Measurements from ENCODE around the gene FBXW11. TPM values are rescaled to one million over a fixed set of nuclear protein-coding genes. Genes with fewer than 3 reads are reported as not detected.

The FBXW11 gene
- total and polyA plus RNA-seq, 2 of the 13 experiments (the other 11 are each of a cell fraction or from before 2014, with no cell fraction given) = 31.7 to 53.6 TPM

DNA sequence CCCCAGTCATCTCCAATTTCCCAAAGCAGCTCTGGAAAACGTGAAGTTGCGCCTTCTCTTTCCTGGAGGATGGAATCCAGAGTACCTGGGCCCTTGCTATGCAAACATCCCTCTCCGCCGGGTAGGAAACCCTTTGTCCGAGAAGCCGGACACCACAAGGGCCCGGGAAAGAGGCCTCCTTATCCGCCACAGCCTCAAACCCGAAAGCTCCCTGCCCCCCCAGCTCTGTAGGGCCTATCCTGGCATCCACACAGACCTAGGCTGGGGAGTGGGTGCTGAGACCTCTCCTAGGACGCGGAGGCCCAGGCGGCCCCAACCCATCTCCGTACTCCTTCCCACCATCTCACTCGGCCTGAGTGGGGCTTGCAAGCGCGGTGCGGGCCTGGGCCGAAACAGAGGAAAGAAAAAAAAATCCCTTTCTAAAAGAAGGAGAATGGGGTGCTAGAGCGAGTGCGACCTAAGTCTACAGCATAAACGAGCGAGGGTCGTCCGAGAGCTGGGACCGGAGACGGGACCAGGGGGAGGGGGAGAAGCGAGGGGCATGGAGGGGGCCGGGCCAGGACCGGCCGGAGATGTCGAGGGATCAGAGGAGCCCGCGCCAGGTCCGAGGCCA is 624 bp downstream of the FBXW11 start (continued):
- TF ChIP-seq, protein P1, sequence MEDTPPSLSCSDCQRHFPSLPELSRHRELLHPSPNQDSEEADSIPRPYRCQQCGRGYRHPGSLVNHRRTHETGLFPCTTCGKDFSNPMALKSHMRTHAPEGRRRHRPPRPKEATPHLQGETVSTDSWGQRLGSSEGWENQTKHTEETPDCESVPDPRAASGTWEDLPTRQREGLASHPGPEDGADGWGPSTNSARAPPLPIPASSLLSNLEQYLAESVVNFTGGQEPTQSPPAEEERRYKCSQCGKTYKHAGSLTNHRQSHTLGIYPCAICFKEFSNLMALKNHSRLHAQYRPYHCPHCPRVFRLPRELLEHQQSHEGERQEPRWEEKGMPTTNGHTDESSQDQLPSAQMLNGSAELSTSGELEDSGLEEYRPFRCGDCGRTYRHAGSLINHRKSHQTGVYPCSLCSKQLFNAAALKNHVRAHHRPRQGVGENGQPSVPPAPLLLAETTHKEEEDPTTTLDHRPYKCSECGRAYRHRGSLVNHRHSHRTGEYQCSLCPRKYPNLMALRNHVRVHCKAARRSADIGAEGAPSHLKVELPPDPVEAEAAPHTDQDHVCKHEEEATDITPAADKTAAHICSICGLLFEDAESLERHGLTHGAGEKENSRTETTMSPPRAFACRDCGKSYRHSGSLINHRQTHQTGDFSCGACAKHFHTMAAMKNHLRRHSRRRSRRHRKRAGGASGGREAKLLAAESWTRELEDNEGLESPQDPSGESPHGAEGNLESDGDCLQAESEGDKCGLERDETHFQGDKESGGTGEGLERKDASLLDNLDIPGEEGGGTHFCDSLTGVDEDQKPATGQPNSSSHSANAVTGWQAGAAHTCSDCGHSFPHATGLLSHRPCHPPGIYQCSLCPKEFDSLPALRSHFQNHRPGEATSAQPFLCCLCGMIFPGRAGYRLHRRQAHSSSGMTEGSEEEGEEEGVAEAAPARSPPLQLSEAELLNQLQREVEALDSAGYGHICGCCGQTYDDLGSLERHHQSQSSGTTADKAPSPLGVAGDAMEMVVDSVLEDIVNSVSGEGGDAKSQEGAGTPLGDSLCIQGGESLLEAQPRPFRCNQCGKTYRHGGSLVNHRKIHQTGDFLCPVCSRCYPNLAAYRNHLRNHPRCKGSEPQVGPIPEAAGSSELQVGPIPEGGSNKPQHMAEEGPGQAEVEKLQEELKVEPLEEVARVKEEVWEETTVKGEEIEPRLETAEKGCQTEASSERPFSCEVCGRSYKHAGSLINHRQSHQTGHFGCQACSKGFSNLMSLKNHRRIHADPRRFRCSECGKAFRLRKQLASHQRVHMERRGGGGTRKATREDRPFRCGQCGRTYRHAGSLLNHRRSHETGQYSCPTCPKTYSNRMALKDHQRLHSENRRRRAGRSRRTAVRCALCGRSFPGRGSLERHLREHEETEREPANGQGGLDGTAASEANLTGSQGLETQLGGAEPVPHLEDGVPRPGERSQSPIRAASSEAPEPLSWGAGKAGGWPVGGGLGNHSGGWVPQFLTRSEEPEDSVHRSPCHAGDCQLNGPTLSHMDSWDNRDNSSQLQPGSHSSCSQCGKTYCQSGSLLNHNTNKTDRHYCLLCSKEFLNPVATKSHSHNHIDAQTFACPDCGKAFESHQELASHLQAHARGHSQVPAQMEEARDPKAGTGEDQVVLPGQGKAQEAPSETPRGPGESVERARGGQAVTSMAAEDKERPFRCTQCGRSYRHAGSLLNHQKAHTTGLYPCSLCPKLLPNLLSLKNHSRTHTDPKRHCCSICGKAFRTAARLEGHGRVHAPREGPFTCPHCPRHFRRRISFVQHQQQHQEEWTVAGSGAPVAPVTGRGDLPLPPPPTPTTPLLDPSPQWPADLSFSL (CRISPR knock-in tag; IDR thresholded peaks at IDR 0.05) = no peak
- TF ChIP-seq, protein P2, sequence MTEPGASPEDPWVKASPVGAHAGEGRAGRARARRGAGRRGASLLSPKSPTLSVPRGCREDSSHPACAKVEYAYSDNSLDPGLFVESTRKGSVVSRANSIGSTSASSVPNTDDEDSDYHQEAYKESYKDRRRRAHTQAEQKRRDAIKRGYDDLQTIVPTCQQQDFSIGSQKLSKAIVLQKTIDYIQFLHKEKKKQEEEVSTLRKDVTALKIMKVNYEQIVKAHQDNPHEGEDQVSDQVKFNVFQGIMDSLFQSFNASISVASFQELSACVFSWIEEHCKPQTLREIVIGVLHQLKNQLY (CRISPR knock-in tag; IDR thresholded peaks at IDR 0.05) = no peak
- TF ChIP-seq TCF7L2 (IDR thresholded peaks at IDR 0.05; ENCODE audit: low read depth, low read length) (no peak), ZEB1 (IDR thresholded peaks at IDR 0.05; ENCODE audit: insufficient replicate concordance, low read depth) (no peak), ZNF569 (CRISPR knock-in tag; IDR thresholded peaks at IDR 0.05; ENCODE audit: borderline replicate concordance) (no peak), ZNF75D (CRISPR knock-in tag; IDR thresholded peaks at IDR 0.05; ENCODE audit: borderline replicate concordance) (no peak), GATA4 (IDR thresholded peaks at IDR 0.05; ENCODE audit: borderline replicate concordance, low read depth) (no peak), RFXANK (CRISPR knock-in tag; IDR thresholded peaks at IDR 0.05) (no peak), GTF2F1 (IDR thresholded peaks at IDR 0.05; ENCODE audit: low read length) (no peak), ELF4 (CRISPR knock-in tag; IDR thresholded peaks at IDR 0.05; ENCODE audit: borderline replicate concordance) (no peak), KLF12 (CRISPR knock-in tag; IDR thresholded peaks at IDR 0.05; ENCODE audit: borderline replicate concordance) (no peak), NFKB2 (CRISPR knock-in tag; IDR thresholded peaks at IDR 0.05; ENCODE audit: borderline replicate concordance) (no peak), ZFYVE20 (CRISPR knock-in tag; IDR thresholded peaks at IDR 0.05; ENCODE audit: borderline replicate concordance, low read depth) (no peak)
- TF ChIP-seq, protein P3, sequence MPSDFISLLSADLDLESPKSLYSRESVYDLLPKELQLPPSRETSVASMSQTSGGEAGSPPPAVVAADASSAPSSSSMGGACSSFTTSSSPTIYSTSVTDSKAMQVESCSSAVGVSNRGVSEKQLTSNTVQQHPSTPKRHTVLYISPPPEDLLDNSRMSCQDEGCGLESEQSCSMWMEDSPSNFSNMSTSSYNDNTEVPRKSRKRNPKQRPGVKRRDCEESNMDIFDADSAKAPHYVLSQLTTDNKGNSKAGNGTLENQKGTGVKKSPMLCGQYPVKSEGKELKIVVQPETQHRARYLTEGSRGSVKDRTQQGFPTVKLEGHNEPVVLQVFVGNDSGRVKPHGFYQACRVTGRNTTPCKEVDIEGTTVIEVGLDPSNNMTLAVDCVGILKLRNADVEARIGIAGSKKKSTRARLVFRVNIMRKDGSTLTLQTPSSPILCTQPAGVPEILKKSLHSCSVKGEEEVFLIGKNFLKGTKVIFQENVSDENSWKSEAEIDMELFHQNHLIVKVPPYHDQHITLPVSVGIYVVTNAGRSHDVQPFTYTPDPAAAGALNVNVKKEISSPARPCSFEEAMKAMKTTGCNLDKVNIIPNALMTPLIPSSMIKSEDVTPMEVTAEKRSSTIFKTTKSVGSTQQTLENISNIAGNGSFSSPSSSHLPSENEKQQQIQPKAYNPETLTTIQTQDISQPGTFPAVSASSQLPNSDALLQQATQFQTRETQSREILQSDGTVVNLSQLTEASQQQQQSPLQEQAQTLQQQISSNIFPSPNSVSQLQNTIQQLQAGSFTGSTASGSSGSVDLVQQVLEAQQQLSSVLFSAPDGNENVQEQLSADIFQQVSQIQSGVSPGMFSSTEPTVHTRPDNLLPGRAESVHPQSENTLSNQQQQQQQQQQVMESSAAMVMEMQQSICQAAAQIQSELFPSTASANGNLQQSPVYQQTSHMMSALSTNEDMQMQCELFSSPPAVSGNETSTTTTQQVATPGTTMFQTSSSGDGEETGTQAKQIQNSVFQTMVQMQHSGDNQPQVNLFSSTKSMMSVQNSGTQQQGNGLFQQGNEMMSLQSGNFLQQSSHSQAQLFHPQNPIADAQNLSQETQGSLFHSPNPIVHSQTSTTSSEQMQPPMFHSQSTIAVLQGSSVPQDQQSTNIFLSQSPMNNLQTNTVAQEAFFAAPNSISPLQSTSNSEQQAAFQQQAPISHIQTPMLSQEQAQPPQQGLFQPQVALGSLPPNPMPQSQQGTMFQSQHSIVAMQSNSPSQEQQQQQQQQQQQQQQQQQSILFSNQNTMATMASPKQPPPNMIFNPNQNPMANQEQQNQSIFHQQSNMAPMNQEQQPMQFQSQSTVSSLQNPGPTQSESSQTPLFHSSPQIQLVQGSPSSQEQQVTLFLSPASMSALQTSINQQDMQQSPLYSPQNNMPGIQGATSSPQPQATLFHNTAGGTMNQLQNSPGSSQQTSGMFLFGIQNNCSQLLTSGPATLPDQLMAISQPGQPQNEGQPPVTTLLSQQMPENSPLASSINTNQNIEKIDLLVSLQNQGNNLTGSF (CRISPR knock-in tag; IDR thresholded peaks at IDR 0.05) = no peak

All from HepG2 (cell line).